ENCODE results near the gene TEX51. TPM values are rescaled to one million over a fixed set of nuclear protein-coding genes. Genes with fewer than 3 reads are reported as not detected.
A peak's percentile ranks its signal among the peaks of the same experiment; 100 is the strongest.

Gene TEX51
- total RNA-seq, 6 donors from 2014 or later, result not detected

- H3K9me3 ChIP-seq, result peaks cover 0 to 16% (median 9%) of the 10 kb centered on the region in 4 donors
- no peaks in the 10 kb centered on the region for H3K4me1 ChIP-seq
- no peak overlapping the region for H3K4me3 ChIP-seq
- H3K36me3 ChIP-seq, result no peaks in the 10 kb centered on the region
- ATAC-seq (ENCODE audit: low FRiP score in 2 of 2), result no peak
- H3K27ac ChIP-seq, result no peak overlapping the region
- no peak for DNase-seq
- TF ChIP-seq POLR2A (IDR thresholded peaks at IDR 0.05), result no peak
- TF ChIP-seq, protein P1, sequence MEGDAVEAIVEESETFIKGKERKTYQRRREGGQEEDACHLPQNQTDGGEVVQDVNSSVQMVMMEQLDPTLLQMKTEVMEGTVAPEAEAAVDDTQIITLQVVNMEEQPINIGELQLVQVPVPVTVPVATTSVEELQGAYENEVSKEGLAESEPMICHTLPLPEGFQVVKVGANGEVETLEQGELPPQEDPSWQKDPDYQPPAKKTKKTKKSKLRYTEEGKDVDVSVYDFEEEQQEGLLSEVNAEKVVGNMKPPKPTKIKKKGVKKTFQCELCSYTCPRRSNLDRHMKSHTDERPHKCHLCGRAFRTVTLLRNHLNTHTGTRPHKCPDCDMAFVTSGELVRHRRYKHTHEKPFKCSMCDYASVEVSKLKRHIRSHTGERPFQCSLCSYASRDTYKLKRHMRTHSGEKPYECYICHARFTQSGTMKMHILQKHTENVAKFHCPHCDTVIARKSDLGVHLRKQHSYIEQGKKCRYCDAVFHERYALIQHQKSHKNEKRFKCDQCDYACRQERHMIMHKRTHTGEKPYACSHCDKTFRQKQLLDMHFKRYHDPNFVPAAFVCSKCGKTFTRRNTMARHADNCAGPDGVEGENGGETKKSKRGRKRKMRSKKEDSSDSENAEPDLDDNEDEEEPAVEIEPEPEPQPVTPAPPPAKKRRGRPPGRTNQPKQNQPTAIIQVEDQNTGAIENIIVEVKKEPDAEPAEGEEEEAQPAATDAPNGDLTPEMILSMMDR (IDR thresholded peaks at IDR 0.05), result no peak
- no peak for TF ChIP-seq POLR2AphosphoS5 (IDR thresholded peaks at IDR 0.05)
- no peak for TF ChIP-seq EP300 (IDR thresholded peaks at IDR 0.05)
- WGBS, 2 donors, result 71 to 74% methylated on average over 2 to 4 of the region's 4 CpGs
- no peaks in the 10 kb centered on the region for H3K27me3 ChIP-seq
Measured at GRCh38 chr2:126876631-126877030, 22.1 kb upstream of the TEX51 start.

- DNase-seq (peak in 1 of 2 donors; percentile 3), ATAC-seq (ENCODE audit: low FRiP score in 2 of 2) (no peak)
- no peaks in the 10 kb centered on the region for H3K27me3 ChIP-seq
- TF ChIP-seq, protein P1 (IDR thresholded peaks at IDR 0.05), result no peak
- TF ChIP-seq POLR2A (IDR thresholded peaks at IDR 0.05), result no peak
- no peak for TF ChIP-seq EP300 (IDR thresholded peaks at IDR 0.05)
- TF ChIP-seq POLR2AphosphoS5 (IDR thresholded peaks at IDR 0.05), result no peak
- H3K36me3 ChIP-seq, result no peaks in the 10 kb centered on the region
- 90 to 96% methylated on average over 5 of the region's 5 CpGs for WGBS, 2 donors
- peaks cover 0 to 16% (median 9%) of the 10 kb centered on the region in 4 donors for H3K9me3 ChIP-seq
- H3K4me3 ChIP-seq, result no peak overlapping the region
- no peak overlapping the region for H3K27ac ChIP-seq
- H3K4me1 ChIP-seq, result no peaks in the 10 kb centered on the region
Measured at GRCh38 chr2:126877041-126877440, 21.6 kb upstream of the TEX51 start.

GRCh38 chr2:126877861-126878565 is 20.7 kb upstream of the TEX51 start:
- ATAC-seq (ENCODE audit: low FRiP score in 2 of 2), result no peak

GRCh38 chr2:126878601-126879000 is 20.1 kb upstream of the TEX51 start:
- DNase-seq, result peak in 1 of 2 donors; percentile 8
- no peaks in the 10 kb centered on the region for H3K36me3 ChIP-seq
- no peak overlapping the region for H3K4me3 ChIP-seq
- 71 to 72% methylated on average over 2 to 7 of the region's 7 CpGs for WGBS, 2 donors
- no peaks in the 10 kb centered on the region for H3K4me1 ChIP-seq
- ATAC-seq (ENCODE audit: low FRiP score in 2 of 2), result no peak
- no peak overlapping the region for H3K27ac ChIP-seq
- no peaks in the 10 kb centered on the region for H3K27me3 ChIP-seq
- TF ChIP-seq EP300 (IDR thresholded peaks at IDR 0.05) (no peak), POLR2AphosphoS5 (IDR thresholded peaks at IDR 0.05) (no peak), POLR2A (IDR thresholded peaks at IDR 0.05) (no peak)
- TF ChIP-seq, protein P1 (IDR thresholded peaks at IDR 0.05), result no peak
- peaks cover 0 to 16% (median 9%) of the 10 kb centered on the region in 4 donors for H3K9me3 ChIP-seq

More at GRCh38 chr2:126877861-126878565, 20.7 kb upstream of the TEX51 start:
- TF ChIP-seq POLR2A (IDR thresholded peaks at IDR 0.05) (no peak), POLR2AphosphoS5 (IDR thresholded peaks at IDR 0.05) (no peak)
- TF ChIP-seq, protein P1 (IDR thresholded peaks at IDR 0.05), result no peak
- no peaks in the 10 kb centered on the region for H3K36me3 ChIP-seq
- no peak overlapping the region for H3K4me3 ChIP-seq
- peaks cover 0 to 16% (median 9%) of the 10 kb centered on the region in 4 donors for H3K9me3 ChIP-seq
- DNase-seq, result peak in 1 of 2 donors; percentile 6
- H3K4me1 ChIP-seq, result no peaks in the 10 kb centered on the region
- 90 to 91% methylated on average over 19 to 25 of the region's 25 CpGs for WGBS, 2 donors
- no peaks in the 10 kb centered on the region for H3K27me3 ChIP-seq
- no peak overlapping the region for H3K27ac ChIP-seq

Measured in upper lobe of left lung (tissue), 6 donors.